Measurements from ENCODE around the gene ARMC3.
"Not testable (repeated sequence)": the region's sequence is repeated elsewhere in the genome, so short reads cannot be mapped to it uniquely, and the experiment has no call there.

The ARMC3 gene

DNA sequence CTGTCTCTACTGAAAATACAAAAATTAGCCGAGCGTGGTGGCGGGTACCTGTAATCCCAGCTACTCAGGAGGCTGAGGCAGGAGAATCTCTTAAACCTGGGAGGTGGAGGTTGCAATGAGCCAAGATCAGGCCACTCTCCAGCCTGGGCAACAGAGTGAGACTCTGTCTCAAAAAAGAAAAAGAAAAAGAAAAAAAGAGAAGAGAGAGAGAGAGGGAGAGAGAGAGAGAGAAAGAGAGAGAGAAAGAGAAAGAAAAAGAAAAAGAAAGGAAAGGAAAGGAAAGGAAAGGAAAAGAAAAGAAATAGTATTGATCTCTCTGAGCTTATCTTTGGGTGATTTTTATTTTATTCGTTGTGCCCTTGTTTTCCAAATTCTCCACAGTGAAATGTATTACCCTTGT, 1.2 kb downstream of the ARMC3 start:
- not testable (repeated sequence) for DNase-seq (ENCODE audit: low read depth in 2 of 2)

DNA sequence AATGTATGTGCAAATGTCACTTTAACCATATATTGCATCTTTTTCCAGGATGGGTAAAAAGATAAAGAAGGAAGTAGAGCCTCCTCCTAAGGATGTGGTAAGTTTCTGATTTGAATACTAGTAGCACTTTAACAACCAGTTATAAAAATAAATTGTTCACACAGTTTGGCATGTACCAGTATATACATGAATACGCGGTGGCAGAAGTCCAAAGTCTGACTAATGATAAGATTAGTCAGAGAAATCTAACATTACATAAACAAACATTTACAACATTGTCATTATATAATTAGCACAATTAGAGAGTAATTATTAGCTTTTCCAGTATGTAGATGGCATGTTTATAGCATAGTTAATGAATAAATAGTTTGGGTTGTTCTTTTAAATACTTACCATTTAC, 4.1 kb downstream of the ARMC3 start:
- DNase-seq (ENCODE audit: low read depth in 2 of 2) = no peak

DNA sequence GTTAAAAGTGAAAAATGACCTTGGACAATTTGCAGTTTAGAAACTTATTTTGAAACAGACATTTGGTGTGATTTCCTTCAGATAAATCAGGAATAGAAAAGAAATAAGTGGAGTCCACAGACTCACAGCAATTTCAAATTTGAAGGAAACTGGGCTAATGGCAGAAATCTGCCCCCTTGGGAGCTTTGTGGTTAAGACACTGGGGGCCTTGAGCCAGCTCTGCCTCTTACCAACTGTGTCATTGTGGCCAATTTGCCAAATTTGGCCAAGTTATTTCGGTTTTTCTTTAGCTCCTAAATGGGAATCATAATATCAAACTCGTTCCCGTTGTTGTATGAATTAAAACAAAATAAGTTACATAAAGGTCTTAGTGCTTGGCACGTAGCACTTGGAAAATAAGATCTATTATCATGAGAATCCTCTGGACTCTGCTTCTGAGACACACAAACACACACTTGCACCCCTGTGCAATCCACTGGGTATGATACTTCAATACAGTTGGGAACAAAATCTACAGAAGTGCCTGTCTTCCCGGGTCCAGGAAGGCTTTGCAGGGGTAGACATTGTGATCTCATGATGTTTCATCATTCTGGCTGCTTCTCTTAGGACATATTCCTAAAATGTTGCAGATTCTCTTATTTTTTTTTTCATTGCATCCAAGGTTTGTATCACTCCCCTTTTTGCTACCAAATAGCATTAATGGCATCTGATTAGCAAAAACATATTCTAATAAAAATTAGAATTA, 4.9 kb downstream of the ARMC3 start:
- no peak for DNase-seq (ENCODE audit: low read depth in 2 of 2)

DNA sequence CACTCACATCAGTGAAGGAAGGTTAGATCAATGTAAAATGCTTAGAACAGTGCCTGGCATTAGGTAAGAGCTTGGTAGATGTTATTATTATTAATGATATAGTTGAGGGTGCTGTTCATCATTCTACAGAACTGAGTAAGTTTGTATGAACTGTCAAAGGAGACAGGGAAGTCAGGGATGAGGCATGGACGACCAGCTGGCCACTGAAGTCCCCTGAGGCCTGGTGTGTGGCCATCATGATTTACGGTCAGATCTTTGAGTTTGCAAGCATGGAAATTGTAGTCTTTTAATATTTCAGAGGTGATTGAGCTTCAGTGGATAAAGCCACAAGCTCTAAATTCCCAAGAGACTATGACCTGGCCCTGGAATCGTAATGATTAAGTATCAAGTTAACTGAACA, 6.9 kb downstream of the ARMC3 start:
- no peak for DNase-seq (ENCODE audit: low read depth in 2 of 2)

DNA sequence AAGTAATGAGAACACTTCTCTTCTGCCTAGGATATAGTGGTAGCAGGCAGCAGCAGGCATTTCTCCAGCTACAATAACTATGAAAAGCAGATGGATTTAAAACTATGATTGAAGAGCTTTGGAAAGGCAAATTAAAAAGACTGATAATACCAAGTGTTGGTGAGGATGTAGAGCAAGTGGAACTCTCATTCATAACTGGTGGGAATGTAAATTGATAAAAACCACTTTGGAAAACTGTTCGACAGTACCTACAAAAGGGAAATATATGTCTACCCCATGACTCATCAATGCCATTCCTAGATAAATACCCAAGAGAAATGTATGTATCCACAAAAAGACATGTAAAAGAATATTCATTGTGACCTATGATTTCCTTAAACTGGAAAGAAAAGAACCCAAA, 14.6 kb downstream of the ARMC3 start:
- no peak for DNase-seq (ENCODE audit: low read depth in 2 of 2)

DNA sequence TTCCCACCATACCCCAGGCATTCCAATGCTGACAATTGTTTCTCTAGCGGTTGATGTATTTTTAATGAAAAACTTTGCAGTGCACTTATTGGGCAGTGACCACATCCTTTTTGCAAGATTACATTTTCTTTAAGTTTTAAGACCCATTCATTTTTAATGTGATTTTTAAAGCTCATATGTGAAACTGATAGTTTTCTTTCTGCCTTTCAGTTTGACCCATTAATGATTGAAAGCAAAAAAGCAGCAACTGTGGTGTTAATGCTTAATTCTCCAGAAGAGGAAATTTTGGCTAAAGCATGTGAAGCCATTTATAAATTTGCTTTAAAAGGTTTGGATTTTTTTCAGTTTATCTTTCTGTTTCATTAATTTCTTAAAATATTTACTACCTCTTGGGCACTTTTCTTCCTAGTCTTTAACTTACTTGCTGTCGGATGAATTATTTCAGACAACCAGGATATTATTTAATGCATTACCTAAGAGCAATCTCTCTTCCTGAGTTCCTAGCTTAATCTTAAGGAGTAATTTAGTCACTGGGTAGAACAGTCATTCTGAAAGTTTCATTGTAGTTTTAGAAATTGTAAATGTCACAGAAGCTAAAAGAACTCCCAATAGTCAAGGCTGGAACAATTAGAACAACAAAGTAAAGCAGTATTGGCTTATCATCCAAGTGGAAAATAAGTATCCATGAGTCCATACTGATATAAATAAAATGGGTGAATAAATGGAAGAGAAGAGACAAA, 18.3 kb downstream of the ARMC3 start:
- DNase-seq (ENCODE audit: low read depth in 2 of 2) = no peak

DNA sequence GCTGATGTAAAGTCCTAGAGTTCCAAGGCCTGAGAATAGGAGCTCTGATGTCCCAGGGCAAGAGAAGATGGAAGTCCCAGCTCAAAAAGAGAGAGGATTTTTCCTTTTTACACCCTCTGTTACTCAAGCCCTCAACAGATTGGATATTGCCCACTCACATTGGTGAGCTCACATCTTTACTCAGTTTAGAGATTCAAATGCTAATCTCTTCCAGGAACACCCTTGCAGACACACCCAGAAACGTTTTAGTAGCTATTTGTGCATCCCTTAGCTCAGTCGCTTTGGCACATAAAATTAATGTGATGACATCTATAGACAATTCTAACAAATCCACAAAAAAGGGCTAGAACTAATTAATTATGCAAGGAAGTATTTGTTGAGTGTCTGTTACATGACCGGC, 27.1 kb downstream of the ARMC3 start:
- no peak for DNase-seq (ENCODE audit: low read depth in 2 of 2)

DNA sequence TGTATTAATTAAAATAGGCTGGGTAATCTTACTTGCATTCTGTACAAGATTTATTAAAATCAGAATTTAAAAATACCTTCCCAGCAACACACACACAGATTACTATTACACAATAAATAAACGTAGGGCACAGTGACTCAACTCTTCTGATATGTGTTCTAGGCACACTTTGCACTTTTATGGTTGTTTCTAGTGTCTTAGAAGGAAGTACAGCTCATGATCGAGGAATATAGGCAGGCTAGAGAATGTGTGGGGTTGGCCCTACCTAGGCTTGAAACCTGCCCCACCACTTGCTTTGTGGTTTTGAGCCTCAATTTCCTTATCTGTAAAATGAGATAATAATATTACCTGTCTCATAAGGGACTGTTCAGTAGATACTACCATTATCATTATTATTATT, 30.5 kb downstream of the ARMC3 start:
- no peak for DNase-seq (ENCODE audit: low read depth in 2 of 2)

DNA sequence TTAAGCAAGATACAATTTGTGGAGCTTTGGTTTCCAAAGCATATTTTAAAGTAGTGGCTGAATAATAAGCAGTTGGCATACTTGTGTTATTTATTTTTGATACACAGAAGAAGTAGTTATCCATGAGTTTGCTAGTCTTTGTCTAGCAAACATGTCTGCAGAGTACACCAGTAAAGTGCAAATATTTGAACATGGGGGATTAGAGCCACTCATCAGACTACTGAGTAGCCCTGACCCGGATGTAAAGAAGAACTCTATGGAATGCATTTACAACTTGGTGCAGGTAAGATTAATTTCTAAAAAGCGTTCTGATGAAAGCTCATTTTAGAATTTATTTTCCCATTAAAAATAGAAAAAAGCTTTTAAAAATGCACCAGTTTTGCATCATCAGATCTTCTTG, 31.4 kb downstream of the ARMC3 start:
- DNase-seq (ENCODE audit: low read depth in 2 of 2) = no peak

DNA sequence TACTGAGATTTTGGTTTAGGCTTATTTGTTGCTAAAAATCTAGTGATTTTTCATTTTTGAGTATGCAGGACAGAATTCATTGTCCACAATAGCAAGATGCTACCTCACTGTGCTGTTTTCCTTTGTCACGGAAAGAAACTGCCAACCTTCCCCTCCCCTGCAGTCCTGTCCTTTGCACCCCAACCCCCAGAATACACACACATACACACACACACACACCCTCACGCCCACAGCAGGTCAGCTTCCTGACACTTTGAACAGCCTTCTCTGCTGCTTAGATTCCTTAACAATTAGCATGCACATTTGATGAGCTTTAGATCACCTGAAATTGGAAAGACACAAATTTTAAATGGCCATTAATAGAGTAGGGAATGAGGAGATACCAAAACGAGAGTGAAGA, 32.1 kb downstream of the ARMC3 start:
- no peak for DNase-seq (ENCODE audit: low read depth in 2 of 2)

DNA sequence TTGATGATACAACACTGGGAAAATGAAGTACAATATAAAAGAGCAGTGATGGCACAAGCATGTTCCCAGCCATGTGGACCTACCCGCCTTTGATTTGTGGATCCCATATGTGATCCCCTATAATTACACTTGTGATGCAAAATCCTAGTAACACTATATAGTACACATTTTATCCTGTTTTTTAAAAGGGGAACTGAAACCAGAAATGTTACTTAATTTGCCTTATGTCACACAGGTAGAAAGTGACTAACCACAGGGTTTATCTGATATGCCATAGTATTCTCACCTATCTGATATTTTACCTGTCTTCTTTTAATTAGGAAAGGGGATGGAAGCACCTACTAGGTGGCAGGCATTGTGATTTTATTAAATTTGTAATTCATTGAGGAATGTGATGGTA, 35.0 kb downstream of the ARMC3 start:
- no peak for DNase-seq (ENCODE audit: low read depth in 2 of 2)

DNA sequence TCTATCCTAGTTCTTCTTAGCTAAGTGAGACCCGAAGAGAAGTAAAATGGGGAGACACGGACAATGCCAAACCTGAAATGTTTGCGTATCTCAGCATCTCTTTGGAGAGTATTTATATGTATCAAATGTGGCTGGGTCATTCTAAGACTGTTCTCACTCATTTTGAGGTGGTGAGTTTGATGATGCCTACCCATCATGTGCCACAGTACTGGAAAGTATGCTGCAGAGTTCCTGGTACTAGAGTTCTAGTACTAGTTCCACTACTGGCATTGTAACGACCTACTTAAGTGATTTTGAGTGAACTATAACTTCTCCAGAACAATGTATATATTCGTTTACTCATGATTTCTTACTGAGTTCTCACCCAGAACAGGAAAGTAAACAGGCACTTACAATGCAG, 41.9 kb downstream of the ARMC3 start:
- DNase-seq (ENCODE audit: low read depth in 2 of 2) = no peak

DNA sequence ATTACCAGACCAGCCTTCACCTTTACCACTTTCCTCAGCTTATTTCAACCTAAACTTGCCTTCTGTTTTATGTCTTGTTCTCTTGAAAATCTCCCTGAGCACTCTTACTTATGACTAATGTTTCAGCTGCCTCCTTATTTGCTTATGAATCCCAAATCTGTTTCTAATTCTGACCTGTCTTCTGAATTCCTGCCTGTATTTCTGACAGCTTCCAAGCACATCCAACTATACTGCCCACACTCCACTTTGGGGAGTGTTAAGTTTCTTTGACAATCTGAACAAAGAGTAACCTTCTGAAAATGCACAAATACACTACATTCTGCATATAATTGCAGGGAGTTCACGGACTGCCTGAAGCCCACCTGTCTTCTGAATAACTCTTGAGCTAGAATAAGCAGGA, 48.7 kb downstream of the ARMC3 start:
- no peak for DNase-seq (ENCODE audit: low read depth in 2 of 2)

DNA sequence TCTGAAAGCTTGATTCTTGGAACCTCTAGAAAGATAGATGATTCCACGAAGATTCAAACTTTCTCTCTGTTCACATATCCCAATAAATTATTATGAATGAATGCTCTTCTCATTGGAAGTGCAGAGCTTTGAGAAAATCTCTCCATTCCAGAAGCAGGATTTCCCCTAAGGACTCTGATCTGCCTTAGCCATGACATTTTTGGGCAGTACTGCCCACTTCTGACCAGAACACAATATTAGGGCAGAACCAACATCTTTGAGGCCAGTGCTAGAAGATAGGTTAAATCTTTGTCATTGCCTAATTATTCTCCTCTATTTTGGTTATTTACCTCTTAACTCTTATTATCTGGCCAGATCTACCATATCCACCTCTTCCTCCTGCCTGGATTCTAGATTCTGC, 49.9 kb downstream of the ARMC3 start:
- DNase-seq (ENCODE audit: low read depth in 2 of 2) = no peak

DNA sequence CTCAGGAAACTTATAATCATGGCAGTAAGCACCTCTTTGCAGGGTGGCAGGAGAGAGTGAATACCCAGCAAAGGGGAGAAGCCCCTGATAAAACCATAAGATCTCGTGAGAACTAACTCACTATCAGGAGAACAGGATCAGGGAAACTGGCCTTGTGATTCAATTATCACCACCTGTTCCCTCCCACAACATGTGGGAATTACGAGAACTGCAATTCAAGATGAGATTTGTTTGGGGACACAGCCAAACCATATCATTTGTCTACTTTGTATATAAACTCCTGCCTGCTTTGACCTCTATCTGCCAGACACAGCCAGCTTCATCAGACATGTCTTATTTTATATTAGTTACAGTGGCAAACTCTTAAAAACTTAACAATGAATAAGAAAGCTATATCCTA, 50.4 kb downstream of the ARMC3 start:
- no peak for DNase-seq (ENCODE audit: low read depth in 2 of 2)

DNA sequence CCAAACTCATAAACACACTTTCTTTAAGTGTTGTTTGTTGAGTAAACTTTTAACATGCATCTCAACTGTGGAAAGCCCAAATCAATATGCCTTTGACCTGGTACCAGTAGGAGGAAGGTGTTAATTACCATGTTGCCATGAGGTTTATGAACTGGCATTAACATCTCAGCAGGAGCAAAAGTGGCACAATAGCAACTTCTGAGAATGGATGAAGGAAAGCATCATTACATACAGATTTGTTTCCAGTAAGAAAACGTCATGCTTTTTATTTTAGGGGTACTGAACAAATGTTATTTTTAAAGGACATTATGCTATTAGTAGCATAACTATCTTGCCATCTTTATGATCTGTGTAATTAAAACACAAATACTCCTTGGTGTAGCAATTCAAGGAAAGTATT, 51.1 kb downstream of the ARMC3 start:
- DNase-seq (ENCODE audit: low read depth in 2 of 2) = no peak

DNA sequence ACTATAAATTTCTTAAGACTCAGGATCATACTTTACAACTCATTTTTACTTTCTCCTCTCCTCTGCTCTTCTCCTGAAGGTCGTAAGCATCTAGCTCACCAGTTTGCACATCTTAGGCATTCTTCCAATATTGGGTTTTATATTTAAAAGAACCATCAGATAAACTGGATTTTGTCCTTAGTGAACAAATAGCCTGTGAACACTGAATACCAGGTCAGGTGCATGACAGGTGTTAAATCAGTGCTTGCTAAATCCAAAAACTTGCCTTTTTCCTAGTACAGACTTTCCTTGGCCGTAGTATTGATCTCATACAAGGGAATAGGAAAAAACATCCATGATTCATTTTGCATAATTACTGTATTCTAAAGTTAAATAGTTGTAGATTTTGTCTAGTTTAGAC, 53.0 kb downstream of the ARMC3 start:
- DNase-seq (ENCODE audit: low read depth in 2 of 2) = no peak

DNA sequence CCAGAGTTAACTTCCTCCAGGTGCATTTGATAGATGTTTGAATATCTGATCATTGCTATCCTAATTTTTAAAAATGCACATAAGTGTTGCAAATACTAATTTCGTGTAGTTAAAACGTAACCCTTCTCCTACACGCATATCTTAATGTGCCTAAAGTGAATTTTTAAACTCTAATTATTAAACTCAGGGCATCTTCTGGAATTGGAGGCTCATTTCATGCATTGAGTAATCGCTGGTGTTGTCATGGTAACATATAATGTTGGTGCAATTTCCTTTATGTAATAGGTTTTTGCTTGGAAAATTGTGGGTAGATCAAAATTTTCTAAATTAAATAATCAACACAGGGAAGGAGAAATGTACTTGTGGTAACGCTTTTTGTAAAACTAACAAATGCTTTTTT, 56.2 kb downstream of the ARMC3 start:
- DNase-seq (ENCODE audit: low read depth in 2 of 2) = no peak

DNA sequence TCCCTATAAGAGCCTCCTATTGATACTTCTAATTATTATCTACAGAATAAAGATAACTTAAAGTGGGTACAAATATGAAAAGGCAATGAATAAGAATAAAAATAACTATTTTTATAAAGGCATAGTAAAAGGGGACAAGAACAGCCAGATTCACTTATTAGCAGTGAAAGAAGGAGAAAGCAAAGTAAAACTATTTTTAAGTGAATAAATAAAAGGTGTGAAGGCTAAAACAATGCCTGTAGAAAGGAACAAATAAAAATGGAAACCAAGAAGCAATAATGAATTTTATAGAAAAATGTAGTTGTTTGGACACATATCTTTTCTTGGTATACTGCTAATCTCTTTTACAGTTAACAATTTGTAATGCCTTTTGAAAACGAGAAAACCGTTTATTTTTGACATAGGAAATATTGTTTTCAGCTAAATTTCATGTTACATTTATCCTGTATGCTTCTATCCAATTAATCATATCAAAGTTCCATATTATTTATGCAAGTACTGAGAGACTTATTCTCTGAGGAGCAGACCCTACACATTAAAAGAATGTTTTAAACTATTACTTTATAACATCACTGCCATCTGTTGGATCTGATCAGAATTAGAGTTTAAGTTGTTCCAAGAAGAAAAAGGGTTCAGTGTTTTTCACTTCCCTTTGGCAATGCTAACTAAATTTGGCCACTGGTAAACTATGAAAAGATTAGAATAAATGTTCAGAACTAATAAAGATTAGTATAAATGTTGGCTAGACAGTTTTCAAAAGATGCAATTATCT, 59.1 kb downstream of the ARMC3 start:
- no peak for DNase-seq (ENCODE audit: low read depth in 2 of 2)

DNA sequence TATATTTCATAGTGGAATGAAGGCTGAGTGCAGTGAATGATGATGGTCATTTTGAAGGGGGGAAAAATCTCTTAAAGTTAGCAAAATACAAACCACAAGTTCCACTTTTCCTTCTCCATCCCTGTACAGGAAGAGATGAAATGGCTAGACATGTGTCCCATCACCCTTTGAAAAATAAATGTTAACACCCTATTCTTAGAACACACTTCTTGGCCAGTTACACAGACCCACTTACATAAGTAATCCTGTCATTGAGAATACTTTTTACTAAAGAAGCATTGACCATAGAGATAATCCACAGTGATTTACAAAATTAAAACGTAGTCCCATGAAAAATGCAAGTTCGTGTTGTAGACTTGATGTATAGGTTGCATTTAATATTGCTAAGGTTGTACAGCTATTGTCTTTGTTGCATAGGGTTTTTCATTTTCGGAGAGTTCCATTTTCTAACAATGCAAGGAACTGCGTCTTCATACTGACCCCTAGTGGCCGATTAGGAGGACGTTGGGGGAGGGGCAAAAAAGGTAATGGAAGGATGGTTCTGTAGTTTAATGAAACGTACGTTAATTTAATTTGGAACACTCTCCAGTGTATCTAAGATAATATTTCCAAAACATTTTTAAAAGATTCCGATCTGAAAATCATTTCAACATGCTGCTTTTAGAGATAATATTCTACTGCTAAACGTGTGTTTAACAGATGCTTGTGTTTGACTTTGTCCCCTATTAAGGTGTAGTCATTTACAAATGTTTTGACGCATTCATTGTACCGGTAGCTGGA, 60.9 kb downstream of the ARMC3 start:
- DNase-seq (ENCODE audit: low read depth in 2 of 2) = peak; percentile 47 to 60

DNA sequence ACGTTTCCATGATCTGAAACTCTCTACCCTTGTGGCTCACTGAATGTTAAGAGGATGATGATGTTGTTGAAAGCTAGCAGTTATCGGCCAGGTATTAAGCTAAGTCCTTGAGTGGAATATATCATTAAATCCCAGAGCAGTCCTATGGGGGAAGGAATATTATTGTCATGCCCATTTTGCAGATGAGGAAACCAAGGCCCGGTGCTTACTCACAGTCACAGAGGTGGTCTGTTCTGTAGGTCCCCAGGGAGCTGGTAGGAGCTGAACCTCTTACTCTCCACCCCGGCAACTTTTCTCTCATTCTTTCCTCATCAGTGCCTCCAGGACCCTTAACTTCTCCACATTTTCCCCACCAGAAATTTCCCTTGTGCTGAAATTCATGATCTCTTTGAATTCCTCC, 62.6 kb downstream of the ARMC3 start:
- DNase-seq (ENCODE audit: low read depth in 2 of 2) = no peak

DNA sequence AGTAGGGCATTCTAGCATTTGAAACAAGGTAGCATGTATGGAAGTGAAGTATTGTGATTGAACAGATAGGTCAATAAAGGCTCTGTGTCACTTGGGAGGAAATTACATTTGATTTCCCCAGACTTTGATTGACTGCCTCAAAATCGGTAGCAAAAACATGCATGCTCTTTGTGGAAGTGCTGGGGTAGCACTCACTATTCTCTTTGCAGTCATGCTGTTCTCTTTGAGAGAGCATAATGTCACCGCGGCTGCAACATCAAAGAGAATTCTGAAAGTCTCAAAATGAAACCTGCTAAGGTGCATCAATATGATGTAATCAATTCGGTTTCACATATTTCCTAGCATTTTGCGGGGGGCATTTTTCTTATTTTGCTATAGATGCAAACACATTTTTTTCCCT, 64.2 kb downstream of the ARMC3 start:
- no peak for DNase-seq (ENCODE audit: low read depth in 2 of 2)
